Activated CD4-positive, alpha-beta memory T cell treated with anti-CD3 and anti-CD28 coated beads for 36 hours (primary cell): Measurements from ENCODE around the gene ZIC4. TPM values are rescaled to one million over a fixed set of nuclear protein-coding genes. Genes with fewer than 3 reads are reported as not detected.

Experiments
- CTCF ChIA-PET: fragments of 350-600 bp; sonication (Branson Sonifier 250); formaldehyde crosslinking; loops from one replicate; lab custom pipeline; 2021; ENCODE audit warnings: antibody characterized with exemption, inconsistent platforms; lab: Charles Lee
- POLR2A ChIA-PET: fragments of 350-600 bp; sonication (Branson Sonifier 250); formaldehyde crosslinking; loops from one replicate; lab custom pipeline; 2021; ENCODE audit warnings: antibody characterized with exemption; lab: Charles Lee
- DNase-seq: peaks from one replicate; pipeline ENCODE4 v3.0.0-alpha.2; 2020
- H3K27ac Mint-ChIP-seq: one replicate; pipeline ENCODE4 v1.8.0; 2021; ENCODE audit warnings: mixed read lengths
- H3K27me3 Mint-ChIP-seq: one replicate; pipeline ENCODE4 v1.8.0; 2021; ENCODE audit warnings: mixed read lengths
- H3K36me3 Mint-ChIP-seq: one replicate; pipeline ENCODE4 v1.8.0; 2021; ENCODE audit warnings: mixed read lengths
- H3K4me1 Mint-ChIP-seq: one replicate; pipeline ENCODE4 v1.8.0; 2021; ENCODE audit warnings: low read depth, mixed read lengths
- H3K4me3 Mint-ChIP-seq: one replicate; pipeline ENCODE4 v1.8.0; 2021; ENCODE audit warnings: mild to moderate bottlenecking, mixed read lengths
- H3K9me3 Mint-ChIP-seq: one replicate; pipeline ENCODE4 v1.8.0; 2021; ENCODE audit warnings: mixed read lengths
- intact Hi-C: fragments of 100-400 bp; cut with micrococcal nuclease; formaldehyde crosslinking; loops from one replicate; pipeline ENCODE4 v1.15.1; 2023
- total RNA-seq, 2 experiments: library from RNA; stranded (reverse); gene quantifications; one replicate each; pipeline ENCODE4 v1.2.3, GENCODE V29; 2021

Gene ZIC4
- total RNA-seq, 2 experiments from 2014 or later: not detected

DNA sequence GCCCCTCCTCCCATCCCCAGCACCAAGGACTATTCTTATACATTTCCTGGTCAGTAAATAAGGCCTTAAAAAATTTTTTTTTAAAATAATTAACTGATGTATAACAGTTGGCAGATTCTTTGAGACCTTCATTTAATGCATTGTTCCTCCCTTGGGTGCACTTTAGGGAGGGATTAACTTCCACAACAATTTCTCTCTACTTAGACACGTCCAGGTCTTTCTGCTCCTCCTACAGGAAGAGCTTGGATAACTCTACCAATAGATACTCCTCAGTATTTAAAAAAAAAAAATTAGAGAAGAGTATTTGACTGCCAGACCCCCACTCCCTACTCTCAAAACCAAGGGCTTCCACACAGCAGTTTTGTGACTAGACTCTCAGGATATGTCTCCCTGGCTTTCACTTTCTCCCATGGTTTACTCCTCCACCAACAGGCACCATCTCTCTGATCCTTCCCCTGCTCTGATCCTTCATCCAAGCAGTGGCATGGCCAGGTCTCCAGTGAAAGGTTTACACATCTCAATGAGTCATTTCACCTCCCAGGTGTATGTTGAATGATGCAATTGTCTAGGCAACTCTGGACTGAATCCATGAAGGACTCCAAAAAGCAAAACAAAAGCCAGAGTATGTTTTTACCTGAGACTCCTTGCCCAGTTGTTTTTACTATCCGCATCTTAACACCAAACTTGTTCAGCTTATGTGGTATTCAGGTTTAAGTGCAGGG lies 7.4 kb downstream of the ZIC4 start:
- peaks cover under 1% of the 10 kb centered on the region for H3K9me3 Mint-ChIP-seq
- no peak overlapping the region for H3K27ac Mint-ChIP-seq
- intact Hi-C loops: no loop called here
- H3K36me3 Mint-ChIP-seq: peaks cover 12% of the 10 kb centered on the region
- POLR2A ChIA-PET: no interaction called here
- CTCF ChIA-PET: no interaction called here
- H3K4me1 Mint-ChIP-seq: peaks cover 1% of the 10 kb centered on the region
- DNase-seq: no peak
- peaks cover 57% of the 10 kb centered on the region for H3K27me3 Mint-ChIP-seq
- H3K4me3 Mint-ChIP-seq: no peak overlapping the region

DNA sequence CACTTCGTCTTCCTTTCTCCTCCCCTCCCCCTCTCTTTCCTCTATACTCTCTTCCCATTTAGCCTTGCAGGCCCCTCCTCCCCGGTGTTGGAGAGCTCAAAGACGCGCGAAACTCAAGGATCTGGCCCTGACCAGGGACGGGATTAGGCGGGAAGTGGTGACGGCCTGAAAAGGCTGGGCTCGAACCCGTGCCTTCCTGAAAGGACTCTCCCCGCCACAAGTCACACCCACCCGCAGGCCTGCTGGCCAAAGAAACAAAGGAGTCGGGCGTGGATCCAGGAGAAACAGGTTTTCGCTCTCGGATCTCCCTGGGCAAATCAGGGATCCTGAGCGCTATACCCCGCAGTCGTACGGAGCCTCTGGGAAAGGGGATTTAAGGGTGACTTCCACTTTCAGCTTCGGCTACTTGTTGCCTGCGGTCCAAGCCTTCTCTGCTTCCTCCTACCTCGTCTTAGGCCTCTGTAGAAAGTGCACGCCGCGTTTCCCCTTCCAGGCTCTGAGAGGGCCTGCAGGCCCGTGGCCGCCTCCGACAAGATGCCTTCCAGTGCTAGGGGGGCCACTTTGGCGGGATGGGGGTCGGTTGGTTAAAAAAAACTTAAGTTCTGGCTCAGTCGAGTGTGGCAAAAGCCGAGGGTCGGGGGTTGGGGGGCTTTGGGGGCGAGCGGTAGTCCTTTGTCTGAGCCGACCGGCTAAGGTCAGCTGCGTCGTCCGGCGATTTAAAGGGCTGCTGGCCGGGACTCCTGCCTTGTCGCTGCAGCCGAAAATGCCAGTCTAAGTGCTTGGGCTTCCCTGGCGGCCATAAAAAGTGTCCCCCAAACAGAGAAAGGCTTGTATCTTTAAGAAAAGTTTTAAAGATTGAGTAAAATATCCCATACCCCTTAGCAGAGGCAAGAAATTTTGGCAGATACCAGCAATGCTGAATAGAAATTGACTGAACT lies 8.2 kb downstream of the ZIC4 start:
- peaks cover 53% of the 10 kb centered on the region for H3K27me3 Mint-ChIP-seq
- intact Hi-C loops: no loop called here

DNA sequence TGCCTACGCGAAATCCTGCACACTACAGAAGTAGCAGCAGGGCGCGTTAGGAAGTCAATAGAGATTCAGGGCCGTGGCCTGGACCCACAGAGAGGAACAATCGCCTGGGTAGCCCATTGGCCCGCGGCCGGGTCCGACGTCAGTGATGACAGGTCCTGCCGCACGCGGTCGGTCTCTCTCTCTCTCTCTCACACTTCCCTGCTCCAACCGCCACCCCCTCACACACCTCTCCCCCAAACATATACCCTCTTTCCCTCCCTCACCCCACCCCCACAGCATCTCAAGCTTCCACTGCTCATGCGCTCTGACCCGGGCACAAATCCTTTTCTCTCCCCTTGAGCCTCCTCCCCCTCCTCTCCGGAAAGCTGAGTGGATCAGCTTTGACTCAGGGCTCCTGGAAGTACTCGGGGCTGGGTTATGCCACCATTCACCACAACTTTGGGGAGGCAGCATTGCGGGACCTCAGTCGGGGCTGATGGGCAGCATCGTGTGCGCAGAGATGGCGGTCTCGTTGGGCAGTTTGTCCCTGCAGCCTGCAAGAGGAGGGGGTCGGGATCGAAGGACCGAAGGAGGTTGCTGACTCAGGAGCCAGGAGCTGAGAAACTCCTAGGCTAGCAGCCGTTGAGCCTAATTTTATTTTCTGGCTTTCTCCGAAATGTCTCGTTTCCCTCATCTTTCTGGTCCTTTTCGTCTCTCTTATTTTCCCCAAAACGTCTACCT lies 9.0 kb downstream of the ZIC4 start:
- ChIA-PET POLR2A (no interaction called here), CTCF (no interaction called here)
- Mint-ChIP-seq H3K27me3 (peaks cover 57% of the 10 kb centered on the region), H3K9me3 (peaks cover 2% of the 10 kb centered on the region), H3K36me3 (peaks cover 14% of the 10 kb centered on the region), H3K4me1 (peaks cover 3% of the 10 kb centered on the region), H3K4me3 (no peak overlapping the region), H3K27ac (no peak overlapping the region)
- intact Hi-C loops: no loop called here
- DNase-seq: no peak

More for the DNA sequence above, 8.2 kb downstream of the ZIC4 start:
- H3K9me3 Mint-ChIP-seq: peaks cover 2% of the 10 kb centered on the region
- ChIA-PET POLR2A (no interaction called here), CTCF (no interaction called here)
- no peak for DNase-seq
- peaks cover 3% of the 10 kb centered on the region for H3K4me1 Mint-ChIP-seq
- peaks cover 14% of the 10 kb centered on the region for H3K36me3 Mint-ChIP-seq
- H3K27ac Mint-ChIP-seq: no peak overlapping the region
- no peak overlapping the region for H3K4me3 Mint-ChIP-seq

DNA sequence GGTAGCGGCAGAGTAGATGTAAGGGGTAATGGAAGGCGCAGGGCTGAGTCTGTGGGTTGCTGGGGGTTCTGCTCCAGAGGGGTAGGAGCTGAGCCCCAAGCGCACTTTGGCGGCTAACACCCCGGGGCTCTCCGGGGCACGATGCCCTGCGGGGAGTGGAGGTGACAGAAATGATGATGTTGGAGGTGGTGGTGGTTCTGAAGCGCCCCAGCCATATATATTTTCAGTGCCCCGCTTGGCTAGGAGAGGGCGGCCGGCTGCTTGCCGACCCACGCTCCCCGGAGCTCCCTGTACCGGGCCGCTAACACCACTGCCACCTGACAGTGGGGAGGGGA lies 9.7 kb downstream of the ZIC4 start:
- Mint-ChIP-seq H3K27ac (no peak overlapping the region), H3K36me3 (peaks cover 14% of the 10 kb centered on the region), H3K27me3 (peaks cover 57% of the 10 kb centered on the region), H3K4me1 (peaks cover 3% of the 10 kb centered on the region), H3K9me3 (peaks cover 2% of the 10 kb centered on the region), H3K4me3 (no peak overlapping the region)
- intact Hi-C loops: no loop called here
- POLR2A ChIA-PET: no interaction called here
- CTCF ChIA-PET: no interaction called here
- no peak for DNase-seq

DNA sequence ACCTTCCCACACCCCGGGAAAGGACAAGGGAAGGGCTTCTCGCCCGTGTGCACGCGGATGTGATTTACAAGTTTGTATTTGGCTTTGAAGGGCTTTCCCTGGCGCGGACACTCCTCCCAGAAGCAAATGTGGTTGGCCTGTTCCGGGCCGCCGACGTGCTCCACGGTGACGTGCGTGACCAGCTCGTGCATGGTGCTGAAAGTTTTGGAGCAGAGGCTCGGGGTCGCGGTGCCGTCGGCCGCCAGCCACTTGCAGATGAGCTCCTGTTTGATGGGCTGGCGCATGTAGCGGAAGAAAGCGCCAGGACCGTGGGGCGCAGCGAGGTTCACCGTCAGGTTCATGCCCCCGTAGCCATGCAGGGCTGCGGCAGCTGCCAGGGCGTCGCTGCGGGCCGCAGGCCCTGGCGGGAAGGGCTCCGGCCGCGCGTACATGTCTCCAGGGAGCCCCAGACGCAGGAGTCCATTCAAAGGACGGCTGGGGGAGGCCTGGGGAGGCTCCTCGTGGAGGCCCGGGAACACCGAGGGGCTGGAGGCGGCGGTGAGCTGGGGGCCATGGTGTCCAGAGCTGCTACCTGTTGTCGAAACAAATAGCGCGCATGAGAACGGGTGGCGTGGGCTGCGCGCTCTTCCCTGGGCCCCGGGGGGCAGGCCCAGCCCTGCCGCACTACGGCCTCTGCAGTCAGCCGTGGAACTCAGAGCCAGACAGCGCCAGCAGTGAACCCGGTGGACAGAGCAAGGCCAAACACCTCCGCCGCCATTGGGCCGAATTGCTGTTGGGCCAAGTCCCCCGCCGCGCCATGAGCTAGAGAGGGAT lies 10.2 kb downstream of the ZIC4 start:
- peaks cover 62% of the 10 kb centered on the region for H3K27me3 Mint-ChIP-seq
- POLR2A ChIA-PET: no interaction called here
- CTCF ChIA-PET: no interaction called here

DNA sequence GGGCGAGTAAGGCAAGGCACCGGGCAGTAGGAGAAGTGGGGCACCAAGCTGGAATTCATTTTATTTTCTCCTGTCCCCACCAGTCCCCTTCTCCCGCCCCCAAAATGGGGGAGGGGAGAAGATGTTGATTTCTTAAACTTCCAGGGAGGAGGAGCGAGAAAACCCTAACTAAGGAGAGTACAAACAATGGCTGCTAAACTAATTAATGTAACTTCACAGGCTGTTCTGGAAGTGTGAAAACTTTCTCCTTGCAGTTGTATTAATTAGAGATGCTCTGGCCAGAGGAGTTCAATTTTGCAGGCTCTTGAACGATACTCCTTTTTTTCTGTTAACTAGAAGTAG lies 11.5 kb downstream of the ZIC4 start:
- DNase-seq: no peak
- ChIA-PET CTCF (no interaction called here), POLR2A (no interaction called here)
- intact Hi-C loops: loop anchor here (5.0 kb wide), 1 partner anchor 38 kb away; no protein-coding TSS in a partner anchor
- peaks cover 65% of the 10 kb centered on the region for H3K27me3 Mint-ChIP-seq
- H3K4me3 Mint-ChIP-seq: no peak overlapping the region
- peaks cover 3% of the 10 kb centered on the region for H3K4me1 Mint-ChIP-seq
- H3K27ac Mint-ChIP-seq: no peak overlapping the region
- peaks cover 2% of the 10 kb centered on the region for H3K9me3 Mint-ChIP-seq
- H3K36me3 Mint-ChIP-seq: peaks cover 20% of the 10 kb centered on the region

More for the DNA sequence above, 10.2 kb downstream of the ZIC4 start:
- peaks cover 17% of the 10 kb centered on the region for H3K36me3 Mint-ChIP-seq
- no peak overlapping the region for H3K4me3 Mint-ChIP-seq
- H3K4me1 Mint-ChIP-seq: peaks cover 3% of the 10 kb centered on the region
- H3K9me3 Mint-ChIP-seq: peaks cover 2% of the 10 kb centered on the region
- DNase-seq: no peak
- no peak overlapping the region for H3K27ac Mint-ChIP-seq
- intact Hi-C loops: no loop called here

DNA sequence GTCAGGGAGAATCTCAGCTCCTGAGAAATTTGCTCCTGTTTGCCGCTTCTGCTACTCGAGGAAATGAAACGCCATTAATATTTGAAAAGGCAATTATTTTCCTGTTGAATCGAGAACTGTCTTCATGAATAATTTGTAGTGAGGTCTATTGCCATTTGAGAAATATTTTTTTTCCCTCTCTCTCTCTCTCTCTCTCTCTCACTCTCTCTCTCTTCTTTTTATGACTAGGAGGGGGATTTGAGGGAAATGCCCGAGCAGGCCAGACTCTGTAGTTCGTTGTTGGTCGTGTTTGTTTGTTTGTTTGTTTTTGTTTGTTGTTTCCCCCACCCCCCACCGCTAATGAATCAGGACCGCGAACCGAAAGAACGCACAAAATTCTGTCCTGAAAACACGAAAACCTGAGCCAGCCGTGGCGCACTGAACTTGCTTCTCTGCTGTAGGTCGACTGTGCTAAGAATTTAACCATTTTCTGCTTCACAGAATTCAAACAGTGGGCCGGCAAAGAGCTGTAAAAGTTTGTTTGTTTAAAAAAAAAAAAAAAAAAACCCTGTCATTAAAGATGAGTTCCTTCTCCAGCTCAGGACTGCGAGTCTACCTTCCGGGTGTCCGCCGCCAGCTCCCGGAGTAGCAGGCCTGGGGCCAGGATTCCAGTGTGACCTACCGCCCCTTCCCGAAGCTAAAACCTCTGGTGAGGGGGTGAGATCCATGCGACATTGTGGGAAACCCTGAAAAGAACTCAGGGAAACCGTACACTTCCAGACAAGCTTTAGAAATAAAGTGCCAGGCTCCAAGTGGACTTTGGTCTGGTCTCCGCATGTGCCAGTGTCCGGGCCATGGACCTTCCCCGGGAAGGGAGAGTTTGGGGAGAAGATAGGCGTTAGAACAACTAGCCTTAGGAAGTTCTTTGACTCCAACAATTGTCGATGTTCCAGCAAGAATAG lies 12.1 kb downstream of the ZIC4 start:
- Mint-ChIP-seq H3K36me3 (peaks cover 20% of the 10 kb centered on the region), H3K27ac (no peak overlapping the region), H3K4me1 (peaks cover 3% of the 10 kb centered on the region), H3K4me3 (no peak overlapping the region), H3K27me3 (peaks cover 70% of the 10 kb centered on the region), H3K9me3 (peaks cover 6% of the 10 kb centered on the region)
- ChIA-PET CTCF (no interaction called here), POLR2A (no interaction called here)
- no peak for DNase-seq
- intact Hi-C loops: loop anchor here (5.0 kb wide), 1 partner anchor 37 kb away; no protein-coding TSS in a partner anchor

DNA sequence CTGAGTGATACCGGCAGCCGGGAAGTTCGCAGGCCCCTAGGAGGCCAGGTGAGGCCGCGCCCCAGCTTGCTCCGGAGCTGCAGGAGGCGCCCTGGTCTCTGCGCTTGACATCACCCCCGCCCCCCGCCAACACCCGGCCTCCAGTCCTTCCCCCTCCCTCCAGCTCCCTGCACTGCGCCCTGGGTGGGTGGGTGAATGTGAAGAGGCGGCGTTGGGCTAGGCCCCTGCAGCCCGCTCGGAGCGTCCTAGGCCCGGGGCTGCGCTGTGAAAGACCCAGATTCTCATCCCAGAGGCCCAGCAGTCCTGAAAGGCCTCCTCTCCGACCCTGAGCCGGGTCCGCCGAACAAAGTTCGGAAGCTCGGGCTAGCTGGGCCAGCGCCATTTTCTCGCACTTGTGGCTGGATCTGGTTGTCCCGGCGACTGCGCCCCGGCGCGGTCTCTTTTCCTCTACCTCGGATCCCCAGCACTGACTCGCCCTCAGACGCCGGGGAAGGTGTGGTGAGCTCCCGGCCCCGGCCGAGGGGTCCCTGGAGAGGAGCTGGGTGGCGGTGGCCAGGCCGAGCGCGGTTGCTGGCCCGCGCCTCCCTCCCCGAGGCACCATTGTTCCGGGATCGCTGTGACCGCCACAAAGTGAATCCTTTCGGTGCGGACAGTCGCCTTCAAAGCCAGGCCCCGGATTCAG lies 12.9 kb downstream of the ZIC4 start:
- no peak for DNase-seq
- intact Hi-C loops: loop anchor here (5.0 kb wide), 1 partner anchor 36 kb away; no protein-coding TSS in a partner anchor
- ChIA-PET CTCF (interaction anchor here (0.6 kb wide), 1 partner anchor 15 kb away, joined by 3 read pairs; no protein-coding TSS in a partner anchor), POLR2A (no interaction called here)
- peaks cover 23% of the 10 kb centered on the region for H3K36me3 Mint-ChIP-seq
- H3K9me3 Mint-ChIP-seq: peaks cover 6% of the 10 kb centered on the region
- H3K4me1 Mint-ChIP-seq: peaks cover 3% of the 10 kb centered on the region
- H3K27ac Mint-ChIP-seq: no peak overlapping the region
- H3K4me3 Mint-ChIP-seq: no peak overlapping the region
- peaks cover 74% of the 10 kb centered on the region for H3K27me3 Mint-ChIP-seq

DNA sequence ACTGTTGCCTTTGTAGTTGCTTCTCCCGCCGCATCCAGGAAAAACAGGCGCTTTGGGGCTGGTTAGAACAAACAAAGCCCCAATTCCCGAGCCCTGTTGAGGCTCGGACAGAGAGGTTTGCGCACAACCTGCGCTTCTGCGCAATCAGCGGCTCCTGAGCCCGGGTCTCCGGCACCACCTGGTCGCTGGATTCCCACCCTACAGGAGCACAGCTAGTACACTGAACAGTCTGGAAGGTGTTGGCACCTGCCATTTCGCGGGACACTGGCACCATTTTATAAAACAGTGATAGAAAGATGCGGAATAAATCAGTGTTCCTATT lies 13.8 kb downstream of the ZIC4 start:
- intact Hi-C loops: loop anchor here (5.0 kb wide), 1 partner anchor 35 kb away; no protein-coding TSS in a partner anchor
- Mint-ChIP-seq H3K27ac (no peak overlapping the region), H3K4me3 (no peak overlapping the region), H3K27me3 (peaks cover 74% of the 10 kb centered on the region), H3K9me3 (peaks cover 9% of the 10 kb centered on the region), H3K36me3 (peaks cover 21% of the 10 kb centered on the region), H3K4me1 (peaks cover 3% of the 10 kb centered on the region)
- ChIA-PET CTCF (no interaction called here), POLR2A (no interaction called here)
- no peak for DNase-seq

DNA sequence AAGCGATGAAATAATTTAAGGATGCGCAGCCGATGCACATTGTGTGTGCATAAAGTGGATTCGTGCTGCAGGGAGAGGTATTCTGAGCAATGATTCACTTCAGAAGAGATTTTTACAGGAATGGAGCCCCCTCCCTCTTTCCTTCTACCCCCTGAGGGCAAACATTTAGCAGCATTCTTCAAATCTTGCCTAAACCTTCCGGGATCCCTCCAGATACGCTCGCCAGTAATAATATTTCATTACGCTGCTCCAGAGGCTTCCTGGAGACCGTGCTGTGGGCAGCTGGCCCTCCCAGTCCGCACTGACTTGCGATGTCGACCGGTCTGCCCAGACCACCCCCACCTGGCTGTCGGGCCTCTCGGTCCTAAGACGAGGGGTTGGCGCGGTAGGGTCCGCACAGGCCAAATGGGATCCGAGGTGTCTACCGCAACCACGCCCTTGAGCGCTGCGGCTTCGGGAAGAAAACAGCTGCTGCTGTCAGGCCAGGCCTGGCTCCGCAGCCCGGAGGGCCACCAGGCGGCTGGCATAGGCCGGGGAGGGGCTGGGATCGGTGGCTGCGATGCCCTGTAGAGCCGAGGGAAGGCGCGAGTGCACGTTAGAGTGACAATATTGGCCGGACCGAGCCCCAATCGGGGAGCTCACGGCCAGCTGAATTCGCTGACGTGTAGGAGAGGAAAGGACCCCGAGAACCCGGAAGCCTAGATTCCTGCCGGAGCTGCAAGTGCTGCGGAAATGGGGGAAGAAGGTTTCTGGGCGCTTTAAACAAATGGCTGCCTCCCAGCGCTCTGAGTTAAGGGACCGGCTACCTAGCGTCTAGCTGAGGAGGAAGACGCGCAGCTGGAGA lies 14.3 kb downstream of the ZIC4 start:
- Mint-ChIP-seq H3K27ac (no peak overlapping the region), H3K27me3 (peaks cover 74% of the 10 kb centered on the region), H3K4me1 (peaks cover 3% of the 10 kb centered on the region), H3K9me3 (peaks cover 9% of the 10 kb centered on the region), H3K36me3 (peaks cover 19% of the 10 kb centered on the region), H3K4me3 (no peak overlapping the region)
- ChIA-PET CTCF (no interaction called here), POLR2A (no interaction called here)
- no peak for DNase-seq
- intact Hi-C loops: loop anchor here (5.0 kb wide), 1 partner anchor 35 kb away; no protein-coding TSS in a partner anchor
